ENCODE measurements around the gene NOTCH3. TPM values are rescaled to one million over a fixed set of nuclear protein-coding genes. Genes with fewer than 3 reads are reported as not detected.

Gene NOTCH3
- total RNA-seq, 4 donors from 2014 or later, result 6.4 to 53.3 (median 32.7) TPM

GRCh38 chr19:15114153-15114540 lies 86.6 kb downstream of the NOTCH3 start:
- DNase-seq (no peak), ATAC-seq (no peak)
- intact Hi-C loops (cut with DNase I; ENCODE audit: low total_unique reads), result no loop called here
- Histone ChIP-seq H3K4me1 (no peaks in the 10 kb centered on the region), H3K4me3 (no peak overlapping the region), H3K27me3 (no peaks in the 10 kb centered on the region), H3K9me3 (no peaks in the 10 kb centered on the region), H3K36me3 (peaks cover 0 to 36% of the 10 kb centered on the region in 2 donors), H3K27ac (peak overlapping the region in 1 of 4 donors; percentile 59)
- in situ Hi-C loops (cut with MboI; ENCODE audit: low sequenced_read_pairs in 4 of 4), result no loop called here
- no peak for TF ChIP-seq POLR2A (IDR thresholded peaks at IDR 0.05)
- TF ChIP-seq, protein P1, sequence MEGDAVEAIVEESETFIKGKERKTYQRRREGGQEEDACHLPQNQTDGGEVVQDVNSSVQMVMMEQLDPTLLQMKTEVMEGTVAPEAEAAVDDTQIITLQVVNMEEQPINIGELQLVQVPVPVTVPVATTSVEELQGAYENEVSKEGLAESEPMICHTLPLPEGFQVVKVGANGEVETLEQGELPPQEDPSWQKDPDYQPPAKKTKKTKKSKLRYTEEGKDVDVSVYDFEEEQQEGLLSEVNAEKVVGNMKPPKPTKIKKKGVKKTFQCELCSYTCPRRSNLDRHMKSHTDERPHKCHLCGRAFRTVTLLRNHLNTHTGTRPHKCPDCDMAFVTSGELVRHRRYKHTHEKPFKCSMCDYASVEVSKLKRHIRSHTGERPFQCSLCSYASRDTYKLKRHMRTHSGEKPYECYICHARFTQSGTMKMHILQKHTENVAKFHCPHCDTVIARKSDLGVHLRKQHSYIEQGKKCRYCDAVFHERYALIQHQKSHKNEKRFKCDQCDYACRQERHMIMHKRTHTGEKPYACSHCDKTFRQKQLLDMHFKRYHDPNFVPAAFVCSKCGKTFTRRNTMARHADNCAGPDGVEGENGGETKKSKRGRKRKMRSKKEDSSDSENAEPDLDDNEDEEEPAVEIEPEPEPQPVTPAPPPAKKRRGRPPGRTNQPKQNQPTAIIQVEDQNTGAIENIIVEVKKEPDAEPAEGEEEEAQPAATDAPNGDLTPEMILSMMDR (IDR thresholded peaks at IDR 0.05 in 4 of 5, conservative IDR thresholded peaks at IDR 0.05 in 1 of 5), result no peak

DNA sequence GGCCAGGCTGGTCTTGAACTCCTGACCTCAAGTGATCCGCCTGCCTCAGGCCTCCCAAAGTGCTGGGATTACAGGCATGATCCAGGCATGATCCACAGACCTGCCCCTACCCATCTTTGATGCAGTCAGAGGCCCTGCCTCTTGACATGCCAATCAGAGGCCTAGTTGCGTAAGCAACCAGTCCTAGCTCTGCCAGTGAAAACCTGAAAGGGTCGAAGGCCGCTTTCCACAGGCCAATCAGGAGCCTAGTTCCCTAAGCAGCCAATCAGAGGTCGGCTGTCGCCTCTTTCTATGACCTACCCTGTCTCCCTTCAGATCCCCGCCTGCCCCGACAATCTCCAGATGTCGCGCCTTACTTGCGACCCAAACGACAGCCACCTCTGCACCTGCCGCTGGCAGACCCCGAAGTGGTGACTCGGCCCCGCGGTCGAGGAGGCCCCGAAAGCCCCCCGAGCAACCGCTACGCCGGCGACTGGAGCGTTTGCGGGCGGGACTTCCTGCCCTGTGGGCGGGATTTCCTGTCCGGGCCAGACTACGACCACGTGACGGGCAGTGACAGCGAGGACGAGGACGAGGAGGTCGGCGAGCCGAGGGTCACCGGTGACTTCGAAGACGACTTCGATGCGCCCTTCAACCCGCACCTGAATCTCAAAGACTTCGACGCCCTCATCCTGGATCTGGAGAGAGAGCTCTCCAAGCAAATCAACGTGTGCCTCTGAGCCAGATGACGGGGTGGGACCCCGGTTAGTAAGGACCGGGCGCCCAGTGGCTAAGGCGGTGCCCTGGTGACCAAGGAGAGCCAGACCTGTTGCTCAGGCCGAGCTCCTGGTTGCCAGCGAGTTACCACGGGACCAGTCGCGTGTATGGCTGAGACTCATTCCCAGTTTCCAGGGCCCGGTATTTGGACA lies 87.3 kb downstream of the NOTCH3 start:
- no peak for DNase-seq
- in situ Hi-C loops (cut with MboI; ENCODE audit: low sequenced_read_pairs in 4 of 4), result no loop called here
- H3K36me3 ChIP-seq, result peaks cover 0 to 29% of the 10 kb centered on the region in 2 donors
- H3K9me3 ChIP-seq, result no peaks in the 10 kb centered on the region
- intact Hi-C loops (cut with DNase I; ENCODE audit: low total_unique reads), result no loop called here
- TF ChIP-seq, protein P1 (IDR thresholded peaks at IDR 0.05 in 4 of 5, conservative IDR thresholded peaks at IDR 0.05 in 1 of 5), result no peak
- TF ChIP-seq POLR2A (IDR thresholded peaks at IDR 0.05), result no peak
- peak in 1 of 2 donors; percentile 13 for ATAC-seq
- H3K4me1 ChIP-seq, result no peaks in the 10 kb centered on the region
- H3K4me3 ChIP-seq, result no peak overlapping the region
- H3K27ac ChIP-seq, result peak overlapping the region in 1 of 4 donors; percentile 59
- no peaks in the 10 kb centered on the region for H3K27me3 ChIP-seq

GRCh38 chr19:15112385-15112784 lies 88.4 kb downstream of the NOTCH3 start:
- no peaks in the 10 kb centered on the region for H3K4me1 ChIP-seq
- peaks cover 0 to 18% of the 10 kb centered on the region in 2 donors for H3K36me3 ChIP-seq
- peaks cover 0 to 5% (median 5%) of the 10 kb centered on the region in 3 donors for H3K27me3 ChIP-seq
- ATAC-seq, result no peak
- intact Hi-C loops (cut with DNase I; ENCODE audit: low total_unique reads), result no loop called here
- no peak for DNase-seq
- no peak overlapping the region for H3K4me3 ChIP-seq
- no peaks in the 10 kb centered on the region for H3K9me3 ChIP-seq
- in situ Hi-C loops (cut with MboI; ENCODE audit: low sequenced_read_pairs in 4 of 4), result no loop called here
- TF ChIP-seq, protein P1 (IDR thresholded peaks at IDR 0.05 in 4 of 5, conservative IDR thresholded peaks at IDR 0.05 in 1 of 5), result no peak
- TF ChIP-seq POLR2A (IDR thresholded peaks at IDR 0.05), result no peak
- no peak overlapping the region for H3K27ac ChIP-seq

- no peak for TF ChIP-seq POLR2A (IDR thresholded peaks at IDR 0.05)
- TF ChIP-seq, protein P1 (IDR thresholded peaks at IDR 0.05 in 4 of 5, conservative IDR thresholded peaks at IDR 0.05 in 1 of 5), result no peak
- Histone ChIP-seq H3K36me3 (peaks cover 0 to 12% of the 10 kb centered on the region in 2 donors), H3K27ac (no peak overlapping the region), H3K4me3 (no peak overlapping the region), H3K27me3 (peaks cover 0 to 9% (median 9%) of the 10 kb centered on the region in 3 donors), H3K4me1 (peaks cover 0 to 2% of the 10 kb centered on the region in 2 donors), H3K9me3 (no peaks in the 10 kb centered on the region)
- in situ Hi-C loops (cut with MboI; ENCODE audit: low sequenced_read_pairs in 4 of 4), result no loop called here
- no peak for DNase-seq
- no peak for ATAC-seq
- intact Hi-C loops (cut with DNase I; ENCODE audit: low total_unique reads), result no loop called here
Measured at GRCh38 chr19:15111758-15112157, 89.0 kb downstream of the NOTCH3 start.

All from gastrocnemius medialis (tissue), 4 donors.